GM12865 (cell line): ENCODE measurements around the gene OS9.

ENCODE experiments used
- DNase-seq: peaks from one replicate; pipeline ENCODE4 v3.0.0; 2010; ENCODE audit warnings: low read depth
- H3K4me3 ChIP-seq: 2 replicates; pipeline ENCODE4 v1.5.1; 2011; ENCODE audit warnings: mild to moderate bottlenecking, low read depth, low read length, control low read depth
- CTCF ChIP-seq: IDR thresholded peaks from 2 replicates; pipeline ENCODE4 v1.5.1; 2011; ENCODE audit warnings: low read length, control low read depth, low read depth, inconsistent platforms; ENCODE audit not compliant: insufficient read depth; ENCODE audit errors: missing control alignments

OS9 gene

GRCh38 chr12:57763881-57764661 is 70.1 kb downstream of the OS9 start:
- TF ChIP-seq CTCF = no peak
- H3K4me3 ChIP-seq = no peak overlapping the region
- DNase-seq = no peak

GRCh38 chr12:57764662-57765002 is 70.7 kb downstream of the OS9 start:
- no peak for DNase-seq
- peak overlapping the region; percentile 63 for H3K4me3 ChIP-seq
- no peak for TF ChIP-seq CTCF

- DNase-seq = peak; percentile 61
- peak; percentile 48 for TF ChIP-seq CTCF
- H3K4me3 ChIP-seq = peak overlapping the region; percentile 63
Observed at GRCh38 chr12:57765003-57765697, 71.2 kb downstream of the OS9 start.

GRCh38 chr12:57765698-57766463 is 71.9 kb downstream of the OS9 start:
- no peak for TF ChIP-seq CTCF
- no peak for DNase-seq
- H3K4me3 ChIP-seq = peak overlapping the region; percentile 63

GRCh38 chr12:57766464-57767304 is 72.8 kb downstream of the OS9 start, which contains the start of gene CYP27B1:
Gene CYP27B1 (minus strand): TSS chr12:57767078. CDS start chr12:57767041, 37 bp downstream.
- no peak for DNase-seq
- TF ChIP-seq CTCF = no peak
- no peak within 1 kb of the TSS; the same call in 1 of the 2 replicates for H3K4me3 ChIP-seq

GRCh38 chr12:57767305-57767698 is 73.4 kb downstream of the OS9 start:
- H3K4me3 ChIP-seq = no peak overlapping the region
- no peak for TF ChIP-seq CTCF
- DNase-seq = no peak
